Thyroid gland (tissue), 4 donors: ENCODE measurements around the gene LRRC10. TPM values are rescaled to one million over a fixed set of nuclear protein-coding genes. Genes with fewer than 3 reads are reported as not detected.

Experiments used
- DNase-seq, 2 donors: peaks; one replicate each; pipeline ENCODE4 v3.0.0-alpha.2; 2019
- H3K27ac ChIP-seq, 3 donors: fragments of 200-600 bp; sonication (generic); 1 replicate in 2 of 3; 2 replicates in 1 of 3; pipeline ENCODE4 v1.5.1; 2016 to 2019; ENCODE audit warnings: mild to moderate bottlenecking in 1 of 3, moderate library complexity in 1 of 3
- H3K27me3 ChIP-seq: fragments of 200-600 bp; sonication (generic); one replicate; pipeline ENCODE4 v1.5.1; 2019
- H3K36me3 ChIP-seq, 2 donors: fragments of 200-600 bp; sonication (generic); one replicate each; pipeline ENCODE4 v1.5.1; 2016 to 2019
- H3K4me1 ChIP-seq, 2 donors: fragments of 200-600 bp; sonication (generic); one replicate each; pipeline ENCODE4 v1.5.1; 2017 to 2019
- H3K4me3 ChIP-seq, 3 donors: fragments of 200-600 bp; sonication (generic); replicated peaks in 1 of 3; 1 replicate in 2 of 3; 2 replicates in 1 of 3; pipeline ENCODE4 v1.5.1; 2016; ENCODE audit warnings: mild to moderate bottlenecking in 1 of 3
- H3K9me3 ChIP-seq: fragments of 200-600 bp; sonication (generic); one replicate; pipeline ENCODE4 v1.5.1; 2017
- POLR2A ChIP-seq, 2 donors: fragments of 450-650 bp; IDR thresholded peaks; one replicate each; pipeline ENCODE4 v1.6.1; 2017; ENCODE audit warnings: antibody characterized with exemption in 2 of 2, mild to moderate bottlenecking in 2 of 2, moderate library complexity in 1 of 2
- WGBS, 2 donors: methylation state at CpG; one replicate each; pipeline ENCODE4 v1.1.5; 2017; 5-methylcytosine and 5-hydroxymethylcytosine counted together
- intact Hi-C: fragments of 100-400 bp; cut with DNase I; formaldehyde crosslinking; loops from one replicate; pipeline ENCODE4 v1.15.1; 2023
- total RNA-seq, 4 donors: library from RNA; depleted of rRNA; stranded (reverse); fragments of >200 nt; gene quantifications; one replicate each; pipeline ENCODE4 v1.2.3, GENCODE V29; 2016
- TF ChIP-seq, protein P1 (sequence below), 6 experiments: fragments of 200-600 bp in 3 of 6; fragments of 450-650 bp in 3 of 6; sonication (generic) in 3 of 6; IDR thresholded peaks; one replicate each; pipeline ENCODE4 v1.5.1; 2016 to 2019; ENCODE audit warnings: antibody characterized with exemption in 6 of 6, mild to moderate bottlenecking in 2 of 6, inconsistent platforms in 1 of 6, moderate library complexity in 1 of 6

The LRRC10 gene
- total RNA-seq, 4 donors from 2014 or later, result not detected

DNA sequence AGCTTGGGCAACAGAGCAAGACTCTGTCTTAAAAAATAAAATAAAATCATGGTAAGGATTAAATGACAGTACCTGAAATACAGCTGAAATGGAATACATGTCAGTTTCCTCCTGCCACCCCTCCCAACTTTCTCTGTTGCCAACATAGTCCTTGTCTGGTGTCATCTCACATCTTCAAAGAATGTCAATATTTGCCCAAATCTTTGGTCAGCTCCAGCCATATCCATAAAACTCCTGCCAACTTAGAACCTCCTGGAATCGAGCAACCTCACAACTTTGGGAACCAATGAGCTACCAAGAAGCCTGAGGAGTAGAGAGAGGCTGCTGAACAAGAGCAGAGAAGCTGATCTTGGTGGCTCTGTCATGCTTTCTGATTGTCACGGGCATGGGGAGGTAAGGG, 10.8 kb upstream of the LRRC10 start:
- WGBS, 2 donors, result 92 to 97% methylated on average over 2 of the region's 2 CpGs
- Histone ChIP-seq H3K4me3 (no peak overlapping the region), H3K9me3 (no peaks in the 10 kb centered on the region), H3K27ac (no peak overlapping the region), H3K27me3 (no peaks in the 10 kb centered on the region), H3K36me3 (no peaks in the 10 kb centered on the region), H3K4me1 (no peaks in the 10 kb centered on the region)
- TF ChIP-seq, protein P1, sequence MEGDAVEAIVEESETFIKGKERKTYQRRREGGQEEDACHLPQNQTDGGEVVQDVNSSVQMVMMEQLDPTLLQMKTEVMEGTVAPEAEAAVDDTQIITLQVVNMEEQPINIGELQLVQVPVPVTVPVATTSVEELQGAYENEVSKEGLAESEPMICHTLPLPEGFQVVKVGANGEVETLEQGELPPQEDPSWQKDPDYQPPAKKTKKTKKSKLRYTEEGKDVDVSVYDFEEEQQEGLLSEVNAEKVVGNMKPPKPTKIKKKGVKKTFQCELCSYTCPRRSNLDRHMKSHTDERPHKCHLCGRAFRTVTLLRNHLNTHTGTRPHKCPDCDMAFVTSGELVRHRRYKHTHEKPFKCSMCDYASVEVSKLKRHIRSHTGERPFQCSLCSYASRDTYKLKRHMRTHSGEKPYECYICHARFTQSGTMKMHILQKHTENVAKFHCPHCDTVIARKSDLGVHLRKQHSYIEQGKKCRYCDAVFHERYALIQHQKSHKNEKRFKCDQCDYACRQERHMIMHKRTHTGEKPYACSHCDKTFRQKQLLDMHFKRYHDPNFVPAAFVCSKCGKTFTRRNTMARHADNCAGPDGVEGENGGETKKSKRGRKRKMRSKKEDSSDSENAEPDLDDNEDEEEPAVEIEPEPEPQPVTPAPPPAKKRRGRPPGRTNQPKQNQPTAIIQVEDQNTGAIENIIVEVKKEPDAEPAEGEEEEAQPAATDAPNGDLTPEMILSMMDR (IDR thresholded peaks at IDR 0.05), result no peak
- TF ChIP-seq POLR2A (IDR thresholded peaks at IDR 0.05), result no peak
- intact Hi-C loops, result no loop called here
- DNase-seq, result no peak

DNA sequence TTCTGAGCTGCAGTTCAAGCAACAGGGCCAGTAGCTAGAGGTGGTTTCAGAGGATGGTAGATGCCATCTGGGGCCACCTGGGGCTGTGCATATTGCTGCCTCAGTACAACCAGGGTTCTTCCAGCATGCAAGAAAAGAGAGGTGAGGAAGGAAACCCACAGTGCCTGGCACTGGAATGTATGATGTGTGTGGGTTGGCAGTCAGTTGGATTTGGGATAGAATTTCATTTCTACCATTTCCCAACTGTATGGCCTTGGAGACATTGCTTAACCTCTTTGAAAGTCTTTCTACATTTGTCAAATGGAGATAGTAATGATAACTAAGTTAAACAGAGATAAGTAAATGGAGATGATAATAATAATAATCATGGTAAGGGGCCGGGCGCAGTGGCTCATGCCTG, 10.2 kb upstream of the LRRC10 start:
- no peak overlapping the region for H3K4me3 ChIP-seq
- H3K36me3 ChIP-seq, result no peaks in the 10 kb centered on the region
- intact Hi-C loops, result no loop called here
- no peak for TF ChIP-seq POLR2A (IDR thresholded peaks at IDR 0.05)
- TF ChIP-seq, protein P1 (IDR thresholded peaks at IDR 0.05), result no peak
- no peak for DNase-seq
- no peaks in the 10 kb centered on the region for H3K27me3 ChIP-seq
- 85 to 96% methylated on average over 2 of the region's 2 CpGs for WGBS, 2 donors
- H3K27ac ChIP-seq, result no peak overlapping the region
- H3K9me3 ChIP-seq, result no peaks in the 10 kb centered on the region
- H3K4me1 ChIP-seq, result no peaks in the 10 kb centered on the region

DNA sequence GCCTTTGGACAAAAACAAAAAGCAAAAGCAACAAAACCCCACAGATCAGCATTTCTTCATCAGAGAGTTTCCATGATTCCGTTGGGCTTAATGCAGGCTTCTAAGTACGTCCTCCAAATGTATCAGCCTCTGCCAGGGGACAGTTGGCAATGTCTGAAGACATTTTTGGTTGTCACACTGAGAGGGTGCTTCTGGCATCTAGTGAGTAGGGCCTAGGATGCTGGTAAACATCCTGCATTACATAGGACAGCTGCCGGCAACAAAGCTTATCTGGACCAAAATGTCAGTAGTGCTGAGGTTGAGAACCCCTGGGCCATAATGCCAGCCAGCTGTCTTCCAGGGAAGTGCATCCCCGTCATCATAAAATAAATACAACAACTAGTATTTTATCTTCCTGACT, 9.4 kb upstream of the LRRC10 start:
- DNase-seq, result no peak
- Histone ChIP-seq H3K4me3 (no peak overlapping the region), H3K4me1 (no peaks in the 10 kb centered on the region), H3K36me3 (no peaks in the 10 kb centered on the region), H3K9me3 (no peaks in the 10 kb centered on the region), H3K27ac (no peak overlapping the region), H3K27me3 (no peaks in the 10 kb centered on the region)
- intact Hi-C loops, result no loop called here
- WGBS, 2 donors, result 81 to 83% methylated on average over 4 of the region's 4 CpGs
- TF ChIP-seq, protein P1 (IDR thresholded peaks at IDR 0.05), result no peak
- TF ChIP-seq POLR2A (IDR thresholded peaks at IDR 0.05), result no peak

DNA sequence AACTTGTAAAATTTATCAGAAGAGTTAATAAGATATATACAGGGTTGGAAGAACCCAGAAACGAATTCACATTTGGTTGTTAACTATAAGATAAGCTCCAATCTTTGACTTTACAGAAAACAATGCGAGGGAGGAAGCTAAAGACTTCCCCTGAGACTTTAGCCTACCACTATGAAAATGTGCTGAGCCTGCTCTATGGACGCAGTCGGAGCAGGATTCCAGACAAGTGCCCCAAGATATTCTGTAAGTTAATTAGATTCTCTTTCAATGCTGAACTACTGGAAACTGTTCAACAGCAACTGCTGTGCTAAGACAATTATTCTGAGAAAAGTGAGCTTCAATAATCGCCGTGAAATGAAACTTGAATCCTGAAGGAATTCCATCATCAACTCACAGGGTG, 8.3 kb upstream of the LRRC10 start:
- no peaks in the 10 kb centered on the region for H3K27me3 ChIP-seq
- intact Hi-C loops, result no loop called here
- no peaks in the 10 kb centered on the region for H3K9me3 ChIP-seq
- H3K27ac ChIP-seq, result no peak overlapping the region
- no peak overlapping the region for H3K4me3 ChIP-seq
- no peak for DNase-seq
- H3K36me3 ChIP-seq, result no peaks in the 10 kb centered on the region
- no peak for TF ChIP-seq POLR2A (IDR thresholded peaks at IDR 0.05)
- TF ChIP-seq, protein P1 (IDR thresholded peaks at IDR 0.05), result no peak
- no peaks in the 10 kb centered on the region for H3K4me1 ChIP-seq
- 57 to 79% methylated on average over 6 of the region's 6 CpGs for WGBS, 2 donors

DNA sequence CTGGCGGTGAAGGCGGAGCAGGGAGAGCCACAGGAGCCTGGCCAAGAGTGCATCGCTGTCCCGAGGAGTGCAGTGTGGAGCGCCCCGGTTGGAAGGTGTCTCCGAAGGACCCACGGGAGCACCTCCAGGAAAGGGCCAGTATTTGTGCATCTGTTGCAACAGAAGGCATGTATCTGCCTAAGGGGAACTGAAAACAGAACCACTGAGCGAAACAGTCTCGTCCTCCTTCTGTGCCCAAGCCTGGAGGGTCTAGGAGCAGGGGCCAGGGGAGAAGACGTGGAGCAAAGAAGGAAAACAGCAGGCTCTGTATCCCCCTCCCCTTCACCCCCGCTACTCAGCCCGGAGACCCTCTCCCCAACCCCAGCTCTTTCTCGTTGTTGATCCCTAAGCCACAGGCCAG, 5.3 kb upstream of the LRRC10 start:
- no peak overlapping the region for H3K27ac ChIP-seq
- DNase-seq, result no peak
- H3K9me3 ChIP-seq, result no peaks in the 10 kb centered on the region
- H3K36me3 ChIP-seq, result no peaks in the 10 kb centered on the region
- no peaks in the 10 kb centered on the region for H3K27me3 ChIP-seq
- H3K4me3 ChIP-seq, result no peak overlapping the region
- H3K4me1 ChIP-seq, result no peaks in the 10 kb centered on the region
- intact Hi-C loops, result no loop called here
- TF ChIP-seq, protein P1 (IDR thresholded peaks at IDR 0.05), result no peak
- no peak for TF ChIP-seq POLR2A (IDR thresholded peaks at IDR 0.05)
- 70 to 79% methylated on average over 14 of the region's 14 CpGs for WGBS, 2 donors
